GM12878 (cell line): Measurements from ENCODE around the gene ZSCAN26. TPM values are rescaled to one million over a fixed set of nuclear protein-coding genes. Genes with fewer than 3 reads are reported as not detected.

ENCODE experiments used
- CBX3 ChIP-seq: fragments of 200-600 bp; sonication (generic); IDR thresholded peaks from 2 replicates; pipeline ENCODE4 v1.6.1; 2016; ENCODE audit warnings: low read depth, borderline replicate concordance
- CREB1 ChIP-seq: IDR thresholded peaks from 2 replicates; pipeline ENCODE4 v1.6.1; 2012; ENCODE audit warnings: low read depth, mild to moderate bottlenecking, inconsistent platforms
- EP300 ChIP-seq, 2 experiments: fragments of 150-350 bp in 1 of 2; IDR thresholded peaks; 2 replicates each; pipeline ENCODE4 v1.6.1; 2011 to 2012; ENCODE audit warnings: low read depth in 2 of 2, low read length in 2 of 2, borderline replicate concordance in 1 of 2, improper control_type of control experiment in 1 of 2, inconsistent platforms in 1 of 2; ENCODE audit not compliant: control insufficient read depth in 1 of 2
- EZH2 ChIP-seq: IDR thresholded peaks from 2 replicates; pipeline ENCODE4 v1.6.1; 2012; ENCODE audit warnings: low read depth, mild to moderate bottlenecking, control low read depth, inconsistent platforms, low read length, borderline replicate concordance; ENCODE audit not compliant: control insufficient read depth
- HDAC2 ChIP-seq: fragments of 200-600 bp; sonication (generic); IDR thresholded peaks from 2 replicates; pipeline ENCODE4 v1.6.1; 2017
- KDM1A ChIP-seq: fragments of 200-600 bp; sonication (generic); IDR thresholded peaks from 2 replicates; pipeline ENCODE4 v1.6.1; 2016; ENCODE audit warnings: borderline replicate concordance
- NBN ChIP-seq: fragments of 450-650 bp; IDR thresholded peaks from 2 replicates; pipeline ENCODE4 v1.6.1; 2016
- NR2C1 ChIP-seq: fragments of 450-650 bp; IDR thresholded peaks from 2 replicates; pipeline ENCODE4 v1.6.1; 2017; ENCODE audit warnings: antibody characterized with exemption, mild to moderate bottlenecking, moderate library complexity
- NR2C2 ChIP-seq: IDR thresholded peaks from 2 replicates; pipeline ENCODE4 v1.6.1; 2011; ENCODE audit warnings: borderline replicate concordance, low read depth; ENCODE audit not compliant: control insufficient read depth, insufficient read length
- PML ChIP-seq: IDR thresholded peaks from 2 replicates; pipeline ENCODE4 v1.6.1; 2012; ENCODE audit warnings: low read length, inconsistent platforms
- RAD51 ChIP-seq: fragments of 450-650 bp; IDR thresholded peaks from 2 replicates; pipeline ENCODE4 v1.6.1; 2016; ENCODE audit warnings: moderate library complexity, mild to moderate bottlenecking, inconsistent platforms
- RCOR1 ChIP-seq: conservative IDR thresholded peaks from 2 replicates; pipeline ENCODE4 v1.6.1; 2012; ENCODE audit warnings: low read depth, low read length, improper control_type of control experiment
- RELA ChIP-seq: fragments of 450-650 bp; IDR thresholded peaks from 2 replicates; pipeline ENCODE4 v1.8.0; 2014; ENCODE audit warnings: borderline replicate concordance; ENCODE audit not compliant: partially characterized antibody
- RUNX3 ChIP-seq: IDR thresholded peaks from 2 replicates; pipeline ENCODE4 v1.6.1; 2012; ENCODE audit warnings: low read length, inconsistent platforms
- SMC3 ChIP-seq: IDR thresholded peaks from 2 replicates; pipeline ENCODE4 v1.6.1; 2011; ENCODE audit warnings: low read length, improper control_type of control experiment, borderline replicate concordance
- SREBF1 ChIP-seq: IDR thresholded peaks from 2 replicates; pipeline ENCODE4 v1.6.1; 2012; ENCODE audit warnings: mild to moderate bottlenecking, low read length
- ZBED1 ChIP-seq: IDR thresholded peaks from 2 replicates; pipeline ENCODE4 v1.6.1; 2016; ENCODE audit warnings: borderline replicate concordance
- ZNF217 ChIP-seq: fragments of 450-650 bp; IDR thresholded peaks from 2 replicates; pipeline ENCODE4 v1.6.1; 2017; ENCODE audit warnings: antibody characterized with exemption, mild to moderate bottlenecking
- ZZZ3 ChIP-seq: IDR thresholded peaks from 2 replicates; pipeline ENCODE4 v1.6.1; 2011; ENCODE audit warnings: low read depth; ENCODE audit not compliant: control insufficient read depth, insufficient read length
- polyA plus RNA-seq, 11 experiments: library from polyadenylated mRNA; depleted of rRNA in 4 of 11; unstranded in 6 of 11; stranded (reverse) in 5 of 11; fragments of >200 nt; fragmentation: Nextera tagmentation in 4 of 11; fragmentation: Illumina TruSeq in 1 of 11; extraction: Ambion mirVana in 4 of 11; extraction: Trizol in 1 of 11; gene quantifications; 1 replicate in 1 of 11; 2 replicates in 10 of 11; pipeline versions ENCODE4 v1.2.1 to v1.2.3, GENCODE V29; 2011 to 2016; ENCODE audit warnings: inconsistent platforms in 2 of 11, missing spikeins in 2 of 11, low read depth in 1 of 11
- total RNA-seq, 4 experiments: library from RNA; depleted of rRNA in 3 of 4; stranded (reverse); fragments of >200 nt in 3 of 4; fragmentation: Illumina TruSeq in 1 of 4; extraction: Trizol in 1 of 4; gene quantifications; 2 replicates each; pipeline versions ENCODE4 v1.2.1 to v1.2.3, GENCODE V29; 2013 to 2021
- TF ChIP-seq, protein P1 (sequence below): fragments of 450-650 bp; IDR thresholded peaks from 2 replicates; pipeline ENCODE4 v1.6.1; 2017; ENCODE audit warnings: mild to moderate bottlenecking
- TF ChIP-seq, protein P2 (sequence below): fragments of 450-650 bp; IDR thresholded peaks from 2 replicates; pipeline ENCODE4 v1.6.1; 2017; ENCODE audit warnings: borderline replicate concordance
- TF ChIP-seq, protein P3 (sequence below): fragments of 450-650 bp; formaldehyde crosslinking; IDR thresholded peaks from 2 replicates; pipeline ENCODE4 v1.5.0; 2022; ENCODE audit warnings: mild to moderate bottlenecking, missing genetic modification characterization
- TF ChIP-seq, protein P4 (sequence below): IDR thresholded peaks from 2 replicates; pipeline ENCODE4 v1.6.1; 2011; ENCODE audit warnings: mild to moderate bottlenecking, low read depth, low read length, moderate library complexity; ENCODE audit not compliant: insufficient replicate concordance

The ZSCAN26 gene
- total and polyA plus RNA-seq, 10 of the 15 experiments (the other 5 are each of a cell fraction or from before 2014, with no cell fraction given), result 4.5 to 13.3 (median 6.5) TPM

DNA sequence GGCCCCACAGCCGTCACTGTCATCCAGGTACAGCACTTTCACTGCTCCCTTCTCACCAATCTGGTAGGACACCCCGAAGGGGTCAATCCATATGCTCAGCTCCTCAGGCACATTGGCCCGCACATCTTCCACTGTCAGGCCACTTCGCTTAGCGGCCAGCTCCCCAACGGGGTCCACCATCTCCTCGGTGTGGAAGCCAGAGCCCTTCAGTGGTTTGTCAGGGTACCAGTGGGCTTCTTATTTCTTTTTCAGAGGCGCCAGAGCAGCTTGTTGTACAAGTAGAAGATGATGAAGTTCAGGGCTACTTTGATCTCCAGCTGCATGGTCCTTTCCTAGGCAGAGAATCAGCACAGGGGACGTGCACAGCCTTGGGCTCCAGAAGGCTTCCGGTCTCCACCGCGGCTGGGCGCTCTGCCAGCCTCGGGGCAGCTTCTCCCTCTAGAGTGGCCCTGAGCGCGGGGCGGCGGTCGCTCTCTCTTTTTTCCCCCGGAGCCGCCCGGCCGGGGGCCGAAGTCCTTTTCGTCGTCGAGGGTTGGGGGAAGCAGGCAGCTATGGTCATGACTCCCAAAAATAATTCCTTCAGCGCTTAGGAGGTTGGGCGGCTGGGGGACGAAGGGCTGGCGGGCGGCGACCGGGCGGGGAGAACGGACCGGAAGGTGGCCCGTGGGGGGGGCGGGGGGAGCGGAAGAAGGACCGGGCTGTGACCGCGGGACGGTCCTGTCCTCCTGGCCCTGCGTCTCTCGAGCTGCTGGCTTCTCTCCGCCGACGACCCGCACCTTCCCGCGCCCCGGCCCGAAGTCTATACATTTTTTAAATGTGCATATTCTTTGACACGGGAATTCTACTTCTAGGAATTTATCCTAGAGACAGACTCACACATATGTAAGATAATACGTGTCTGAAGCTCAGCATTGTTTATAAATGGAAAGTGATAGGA, 48.4 kb upstream of the ZSCAN26 start (continued):
- TF ChIP-seq, protein P1, sequence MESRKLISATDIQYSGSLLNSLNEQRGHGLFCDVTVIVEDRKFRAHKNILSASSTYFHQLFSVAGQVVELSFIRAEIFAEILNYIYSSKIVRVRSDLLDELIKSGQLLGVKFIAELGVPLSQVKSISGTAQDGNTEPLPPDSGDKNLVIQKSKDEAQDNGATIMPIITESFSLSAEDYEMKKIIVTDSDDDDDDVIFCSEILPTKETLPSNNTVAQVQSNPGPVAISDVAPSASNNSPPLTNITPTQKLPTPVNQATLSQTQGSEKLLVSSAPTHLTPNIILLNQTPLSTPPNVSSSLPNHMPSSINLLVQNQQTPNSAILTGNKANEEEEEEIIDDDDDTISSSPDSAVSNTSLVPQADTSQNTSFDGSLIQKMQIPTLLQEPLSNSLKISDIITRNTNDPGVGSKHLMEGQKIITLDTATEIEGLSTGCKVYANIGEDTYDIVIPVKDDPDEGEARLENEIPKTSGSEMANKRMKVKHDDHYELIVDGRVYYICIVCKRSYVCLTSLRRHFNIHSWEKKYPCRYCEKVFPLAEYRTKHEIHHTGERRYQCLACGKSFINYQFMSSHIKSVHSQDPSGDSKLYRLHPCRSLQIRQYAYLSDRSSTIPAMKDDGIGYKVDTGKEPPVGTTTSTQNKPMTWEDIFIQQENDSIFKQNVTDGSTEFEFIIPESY, result no peak
- TF ChIP-seq KDM1A, result no peak
- no peak for TF ChIP-seq NR2C2
- TF ChIP-seq, protein P2, sequence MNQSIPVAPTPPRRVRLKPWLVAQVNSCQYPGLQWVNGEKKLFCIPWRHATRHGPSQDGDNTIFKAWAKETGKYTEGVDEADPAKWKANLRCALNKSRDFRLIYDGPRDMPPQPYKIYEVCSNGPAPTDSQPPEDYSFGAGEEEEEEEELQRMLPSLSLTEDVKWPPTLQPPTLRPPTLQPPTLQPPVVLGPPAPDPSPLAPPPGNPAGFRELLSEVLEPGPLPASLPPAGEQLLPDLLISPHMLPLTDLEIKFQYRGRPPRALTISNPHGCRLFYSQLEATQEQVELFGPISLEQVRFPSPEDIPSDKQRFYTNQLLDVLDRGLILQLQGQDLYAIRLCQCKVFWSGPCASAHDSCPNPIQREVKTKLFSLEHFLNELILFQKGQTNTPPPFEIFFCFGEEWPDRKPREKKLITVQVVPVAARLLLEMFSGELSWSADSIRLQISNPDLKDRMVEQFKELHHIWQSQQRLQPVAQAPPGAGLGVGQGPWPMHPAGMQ, result no peak
- TF ChIP-seq NR2C1, result no peak
- no peak for TF ChIP-seq EZH2
- TF ChIP-seq, protein P3, sequence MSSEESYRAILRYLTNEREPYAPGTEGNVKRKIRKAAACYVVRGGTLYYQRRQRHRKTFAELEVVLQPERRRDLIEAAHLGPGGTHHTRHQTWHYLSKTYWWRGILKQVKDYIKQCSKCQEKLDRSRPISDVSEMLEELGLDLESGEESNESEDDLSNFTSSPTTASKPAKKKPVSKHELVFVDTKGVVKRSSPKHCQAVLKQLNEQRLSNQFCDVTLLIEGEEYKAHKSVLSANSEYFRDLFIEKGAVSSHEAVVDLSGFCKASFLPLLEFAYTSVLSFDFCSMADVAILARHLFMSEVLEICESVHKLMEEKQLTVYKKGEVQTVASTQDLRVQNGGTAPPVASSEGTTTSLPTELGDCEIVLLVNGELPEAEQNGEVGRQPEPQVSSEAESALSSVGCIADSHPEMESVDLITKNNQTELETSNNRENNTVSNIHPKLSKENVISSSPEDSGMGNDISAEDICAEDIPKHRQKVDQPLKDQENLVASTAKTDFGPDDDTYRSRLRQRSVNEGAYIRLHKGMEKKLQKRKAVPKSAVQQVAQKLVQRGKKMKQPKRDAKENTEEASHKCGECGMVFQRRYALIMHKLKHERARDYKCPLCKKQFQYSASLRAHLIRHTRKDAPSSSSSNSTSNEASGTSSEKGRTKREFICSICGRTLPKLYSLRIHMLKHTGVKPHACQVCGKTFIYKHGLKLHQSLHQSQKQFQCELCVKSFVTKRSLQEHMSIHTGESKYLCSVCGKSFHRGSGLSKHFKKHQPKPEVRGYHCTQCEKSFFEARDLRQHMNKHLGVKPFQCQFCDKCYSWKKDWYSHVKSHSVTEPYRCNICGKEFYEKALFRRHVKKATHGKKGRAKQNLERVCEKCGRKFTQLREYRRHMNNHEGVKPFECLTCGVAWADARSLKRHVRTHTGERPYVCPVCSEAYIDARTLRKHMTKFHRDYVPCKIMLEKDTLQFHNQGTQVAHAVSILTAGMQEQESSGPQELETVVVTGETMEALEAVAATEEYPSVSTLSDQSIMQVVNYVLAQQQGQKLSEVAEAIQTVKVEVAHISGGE, result no peak
- TF ChIP-seq HDAC2, result no peak
- TF ChIP-seq, protein P4, sequence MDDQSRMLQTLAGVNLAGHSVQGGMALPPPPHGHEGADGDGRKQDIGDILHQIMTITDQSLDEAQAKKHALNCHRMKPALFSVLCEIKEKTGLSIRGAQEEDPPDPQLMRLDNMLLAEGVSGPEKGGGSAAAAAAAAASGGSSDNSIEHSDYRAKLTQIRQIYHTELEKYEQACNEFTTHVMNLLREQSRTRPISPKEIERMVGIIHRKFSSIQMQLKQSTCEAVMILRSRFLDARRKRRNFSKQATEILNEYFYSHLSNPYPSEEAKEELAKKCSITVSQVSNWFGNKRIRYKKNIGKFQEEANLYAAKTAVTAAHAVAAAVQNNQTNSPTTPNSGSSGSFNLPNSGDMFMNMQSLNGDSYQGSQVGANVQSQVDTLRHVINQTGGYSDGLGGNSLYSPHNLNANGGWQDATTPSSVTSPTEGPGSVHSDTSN, result no peak
- TF ChIP-seq RAD51, result no peak
- TF ChIP-seq ZNF217, result no peak
- no peak for TF ChIP-seq CBX3
- TF ChIP-seq RCOR1, result no peak
- no peak for TF ChIP-seq EP300 (IDR thresholded peaks at IDR 0.05; ENCODE audit: borderline replicate concordance in 1 of 2, control insufficient read depth in 1 of 2, low read depth in 2 of 2, low read length in 2 of 2)
- TF ChIP-seq CREB1, result 0 out of 2 replicates have a peak, but pooled peaks have one; percentile 6
- TF ChIP-seq SREBF1, result no peak
- no peak for TF ChIP-seq NBN
- TF ChIP-seq ZBED1, result no peak
- no peak for TF ChIP-seq SMC3
- no peak for TF ChIP-seq RELA
- TF ChIP-seq PML, result peak; percentile 65; the same call in 1 of the 2 replicates
- 0 out of 2 replicates have a peak, but pooled peaks have one; percentile 26 for TF ChIP-seq RUNX3
- no peak for TF ChIP-seq ZZZ3
